Mesendoderm (in vitro differentiated cells): ENCODE data around the gene METTL24. TPM values are rescaled to one million over a fixed set of nuclear protein-coding genes. Genes with fewer than 3 reads are reported as not detected.

ENCODE experiments used
- DNase-seq: peaks from one replicate; pipeline ENCODE4 v3.0.0; 2013
- H2AK5ac ChIP-seq: 2 replicates; pipeline ENCODE4 v1.6.1; 2013; ENCODE audit warnings: low read length, inconsistent platforms
- H2BK120ac ChIP-seq: 2 replicates; pipeline ENCODE4 v1.6.1; 2013; ENCODE audit warnings: low read depth, mild to moderate bottlenecking, low read length, moderate library complexity, mixed read lengths
- H2BK15ac ChIP-seq: replicated peaks from 2 replicates; pipeline ENCODE4 v1.6.1; 2013; ENCODE audit warnings: low read depth, mild to moderate bottlenecking, moderate library complexity
- H2BK5ac ChIP-seq: 2 replicates; pipeline ENCODE4 v1.6.1; 2013; ENCODE audit warnings: low read length, inconsistent platforms
- H3K18ac ChIP-seq: 2 replicates; pipeline ENCODE4 v1.6.1; 2013; ENCODE audit warnings: mild to moderate bottlenecking, low read length, mixed read lengths
- H3K23ac ChIP-seq: one replicate; pipeline ENCODE4 v1.6.1; 2013; ENCODE audit warnings: low read length
- H3K27ac ChIP-seq: 2 replicates; pipeline ENCODE4 v1.5.1; 2013; ENCODE audit warnings: low read depth, mild to moderate bottlenecking, inconsistent platforms, low read length, moderate library complexity
- H3K27me3 ChIP-seq: 2 replicates; pipeline ENCODE4 v1.6.1; 2013; ENCODE audit warnings: low read length, control low read depth, mild to moderate bottlenecking, inconsistent platforms; ENCODE audit not compliant: insufficient read depth, poor library complexity
- H3K36me3 ChIP-seq: 2 replicates; pipeline ENCODE4 v1.6.1; 2013; ENCODE audit warnings: low read length, inconsistent platforms; ENCODE audit not compliant: control insufficient read depth, insufficient read depth
- H3K4ac ChIP-seq: one replicate; pipeline ENCODE4 v1.6.1; 2013; ENCODE audit warnings: low read depth, mild to moderate bottlenecking, low read length, moderate library complexity
- H3K4me1 ChIP-seq: 2 replicates; pipeline ENCODE4 v1.6.1; 2013; ENCODE audit warnings: low read depth, low read length, inconsistent platforms; ENCODE audit not compliant: control insufficient read depth
- H3K4me2 ChIP-seq: 2 replicates; pipeline ENCODE4 v1.6.1; 2013; ENCODE audit warnings: low read length
- H3K4me3 ChIP-seq: 2 replicates; pipeline ENCODE4 v1.5.1; 2013; ENCODE audit warnings: mild to moderate bottlenecking, low read length
- H3K56ac ChIP-seq: one replicate; pipeline ENCODE4 v1.6.1; 2013; ENCODE audit warnings: low read length
- H3K79me1 ChIP-seq: 2 replicates; pipeline ENCODE4 v1.6.1; 2013; ENCODE audit warnings: low read length, inconsistent platforms
- H3K79me2 ChIP-seq: 2 replicates; pipeline ENCODE4 v1.6.1; 2013; ENCODE audit warnings: mild to moderate bottlenecking, low read length; ENCODE audit not compliant: control insufficient read depth, insufficient read depth
- H3K9ac ChIP-seq: 2 replicates; pipeline ENCODE4 v1.6.1; 2013; ENCODE audit warnings: low read length, inconsistent platforms
- H4K5ac ChIP-seq: one replicate; pipeline ENCODE4 v1.6.1; 2013; ENCODE audit warnings: low read length
- H4K8ac ChIP-seq: one replicate; pipeline ENCODE4 v1.6.1; 2013; ENCODE audit warnings: low read depth, mild to moderate bottlenecking, control low read depth, low read length, moderate library complexity
- WGBS: extraction: QIAGEN DNeasy Blood & Tissue Kit; methylation state at CpG from one replicate; pipeline ENCODE4 v1.1.7; 2013; ENCODE audit warnings: low lambda C conversion rate, missing lambda C conversion rate; ENCODE audit not compliant: insufficient coverage; ENCODE audit errors: extremely low coverage; 5-methylcytosine and 5-hydroxymethylcytosine counted together
- polyA plus RNA-seq, 2 experiments: library from polyadenylated mRNA; stranded (reverse); fragments of 200-250 nt; gene quantifications; one replicate each; pipeline ENCODE4 v1.2.3, GENCODE V29; 2013

The METTL24 gene, protein sequence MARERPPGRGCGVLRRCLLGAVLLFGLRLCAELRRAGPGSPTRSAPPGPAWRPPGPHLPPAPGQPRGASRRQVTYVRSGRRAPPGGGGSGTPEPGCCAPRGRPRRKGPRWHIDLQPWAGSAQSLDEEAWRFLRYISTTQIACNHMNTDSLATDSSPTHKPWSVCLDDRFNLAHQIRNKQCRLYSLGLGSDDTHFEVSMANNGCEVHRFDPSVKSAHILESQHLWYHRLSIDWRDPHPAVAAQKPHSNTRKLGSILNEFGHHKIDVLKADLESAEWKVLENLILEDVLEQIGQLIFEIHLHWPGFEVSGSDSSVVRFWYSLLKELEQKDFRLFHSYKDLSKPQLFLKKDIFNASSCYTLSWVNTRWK
- polyA plus RNA-seq (2013, experiment 1 of 2): 0.11 TPM
- polyA plus RNA-seq (2013, experiment 2 of 2): 0.04 TPM

DNA sequence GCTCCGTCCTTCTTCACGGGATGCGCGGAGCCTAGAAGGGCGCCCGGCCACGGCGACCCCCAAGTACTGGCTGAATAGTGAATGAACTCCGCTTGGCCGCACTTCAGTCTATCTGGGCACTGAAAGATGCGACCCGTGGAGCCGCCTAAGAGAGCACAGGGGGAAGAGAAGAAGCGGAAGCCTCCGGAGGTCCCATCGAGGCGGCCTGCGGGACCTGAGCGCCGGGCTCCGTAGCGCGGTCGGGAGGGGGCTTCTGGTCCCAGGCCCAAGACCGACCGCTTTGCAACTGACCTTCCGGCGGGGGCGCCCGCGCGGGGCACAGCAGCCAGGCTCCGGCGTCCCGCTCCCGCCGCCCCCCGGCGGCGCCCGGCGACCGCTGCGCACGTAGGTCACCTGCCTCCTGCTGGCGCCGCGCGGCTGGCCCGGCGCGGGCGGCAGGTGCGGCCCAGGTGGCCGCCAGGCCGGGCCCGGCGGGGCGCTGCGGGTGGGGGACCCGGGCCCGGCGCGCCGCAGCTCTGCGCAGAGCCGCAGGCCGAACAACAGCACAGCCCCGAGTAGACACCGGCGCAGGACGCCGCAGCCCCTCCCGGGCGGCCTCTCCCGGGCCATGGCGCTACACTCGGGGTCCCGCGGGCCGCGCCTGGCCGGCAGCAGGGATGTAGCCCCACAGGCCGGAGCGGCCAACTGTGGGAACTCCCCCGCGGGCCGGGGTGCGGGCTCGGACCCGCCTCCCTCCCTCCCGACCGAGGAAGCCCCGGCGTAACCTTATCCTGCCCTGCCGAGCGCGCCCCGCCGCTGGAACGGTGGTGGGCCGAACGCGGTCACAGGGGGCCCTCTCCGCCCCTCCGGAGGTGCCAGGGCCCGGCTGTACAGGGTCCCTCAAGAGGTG is at the start of gene METTL24:
Gene METTL24, minus strand, starts transcription at position 686 of the 889 bp plus-strand sequence. Its CDS starts 77 bp downstream, at position 609.
- peaks cover 15% of the 10 kb centered on the region for H3K4me1 ChIP-seq
- H3K79me1 ChIP-seq: no peaks in the 10 kb centered on the region
- H3K27me3 ChIP-seq: peaks cover 5% of the 10 kb centered on the region
- no peak within 1 kb of the TSS for H2BK5ac ChIP-seq
- no peaks in the 10 kb centered on the region for H3K79me2 ChIP-seq
- no peak within 1 kb of the TSS for H3K27ac ChIP-seq
- H2BK120ac ChIP-seq: no peak within 1 kb of the TSS
- peak within 1 kb of the TSS; percentile 55 for H3K9ac ChIP-seq
- peak within 1 kb of the TSS; percentile 12 for H3K4me3 ChIP-seq
- H4K5ac ChIP-seq: no peak within 1 kb of the TSS
- peak within 1 kb of the TSS; percentile 15 for H3K23ac ChIP-seq
- no peak within 1 kb of the TSS for H2BK15ac ChIP-seq
- H3K56ac ChIP-seq: peak within 1 kb of the TSS; percentile 61
- H4K8ac ChIP-seq: peak within 1 kb of the TSS; percentile 58
- H3K4ac ChIP-seq: no peak within 1 kb of the TSS
- DNase-seq: peak; percentile 53
- no CpG with 5 or more reads among the region's 107 CpGs for WGBS
- H3K4me2 ChIP-seq: peak within 1 kb of the TSS; percentile 75
- no peak within 1 kb of the TSS for H2AK5ac ChIP-seq
- peak within 1 kb of the TSS; percentile 83 for H3K18ac ChIP-seq
- no peaks in the 10 kb centered on the region for H3K36me3 ChIP-seq

DNA sequence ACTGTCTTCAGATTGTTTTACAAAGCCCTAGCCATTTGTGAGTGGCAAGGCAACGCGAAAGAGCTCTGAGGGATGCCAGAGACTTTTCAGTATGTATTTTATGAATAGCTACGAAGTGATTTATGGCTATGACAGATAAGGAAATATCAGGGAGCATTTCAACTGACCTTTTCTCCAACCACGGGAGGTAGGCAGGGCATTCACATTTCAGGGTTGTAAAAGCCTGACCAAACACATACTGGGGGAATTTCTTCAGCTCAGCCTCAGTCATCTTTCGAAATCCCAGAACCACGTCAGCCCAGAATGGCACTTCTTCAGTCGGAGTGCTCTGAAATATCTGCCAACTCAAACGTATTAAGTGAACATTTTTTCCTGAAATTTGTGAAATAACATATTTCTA is 46.5 kb upstream of the METTL24 start:
- H3K18ac ChIP-seq: no peak overlapping the region
- H3K23ac ChIP-seq: no peak overlapping the region
- no CpG with 5 or more reads among the region's 8 CpGs for WGBS

DNA sequence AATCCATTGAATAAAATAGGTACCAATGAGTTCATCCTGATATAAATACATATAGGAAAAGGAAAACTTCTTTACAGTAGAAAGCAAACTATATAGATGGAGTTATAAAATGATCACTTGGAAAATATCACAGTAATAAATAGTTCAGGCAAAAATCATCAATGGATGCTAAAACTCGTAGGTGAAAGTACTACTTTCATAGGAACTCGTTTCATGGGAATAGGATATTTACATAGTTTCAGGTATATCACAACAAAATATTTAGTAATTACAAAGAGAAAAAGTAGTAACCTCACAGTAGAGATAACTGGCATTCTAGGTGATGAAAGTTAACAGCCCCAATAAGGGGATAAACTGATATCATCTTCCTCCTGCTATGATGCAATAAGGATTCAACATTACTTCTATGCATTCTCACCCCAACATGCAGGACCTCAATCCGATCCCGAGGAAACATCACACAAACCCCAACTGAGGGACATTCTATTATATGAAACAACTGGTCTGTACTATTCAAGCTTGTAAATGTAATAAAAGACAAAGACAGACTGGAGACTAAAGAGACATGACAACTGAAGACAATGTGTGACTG is 43.5 kb upstream of the METTL24 start:
- WGBS: no CpG with 5 or more reads among the region's 4 CpGs
- no peak overlapping the region for H2BK15ac ChIP-seq
- H3K27me3 ChIP-seq: no peaks in the 10 kb centered on the region
- no peak overlapping the region for H3K56ac ChIP-seq
- H4K8ac ChIP-seq: no peak overlapping the region
- no peaks in the 10 kb centered on the region for H3K36me3 ChIP-seq
- H3K4me2 ChIP-seq: no peak overlapping the region
- no peak overlapping the region for H3K4ac ChIP-seq
- H3K27ac ChIP-seq: no peak overlapping the region
- H3K4me1 ChIP-seq: no peaks in the 10 kb centered on the region
- H3K18ac ChIP-seq: no peak overlapping the region
- H2AK5ac ChIP-seq: no peak overlapping the region
- no peak overlapping the region for H3K4me3 ChIP-seq
- DNase-seq: no peak
- H3K9ac ChIP-seq: no peak overlapping the region
- H3K79me2 ChIP-seq: no peaks in the 10 kb centered on the region
- no peak overlapping the region for H2BK120ac ChIP-seq
- H4K5ac ChIP-seq: no peak overlapping the region
- H3K23ac ChIP-seq: no peak overlapping the region
- H2BK5ac ChIP-seq: no peak overlapping the region
- H3K79me1 ChIP-seq: no peaks in the 10 kb centered on the region

More for the DNA sequence above, 46.5 kb upstream of the METTL24 start:
- no peak overlapping the region for H3K4me3 ChIP-seq
- H3K4ac ChIP-seq: no peak overlapping the region
- H3K9ac ChIP-seq: no peak overlapping the region
- H2BK5ac ChIP-seq: no peak overlapping the region
- no peak for DNase-seq
- no peak overlapping the region for H2BK120ac ChIP-seq
- H4K8ac ChIP-seq: no peak overlapping the region
- no peaks in the 10 kb centered on the region for H3K79me2 ChIP-seq
- no peak overlapping the region for H3K27ac ChIP-seq
- no peaks in the 10 kb centered on the region for H3K36me3 ChIP-seq
- H3K4me2 ChIP-seq: no peak overlapping the region
- H2BK15ac ChIP-seq: no peak overlapping the region
- no peak overlapping the region for H2AK5ac ChIP-seq
- H3K56ac ChIP-seq: no peak overlapping the region
- no peaks in the 10 kb centered on the region for H3K79me1 ChIP-seq
- H3K27me3 ChIP-seq: no peaks in the 10 kb centered on the region
- no peak overlapping the region for H4K5ac ChIP-seq
- H3K4me1 ChIP-seq: no peaks in the 10 kb centered on the region

GRCh38 chr6:110400208-110400607 is 42.1 kb upstream of the METTL24 start:
- H2BK120ac ChIP-seq: no peak overlapping the region
- no peak overlapping the region for H3K4me3 ChIP-seq
- H2BK15ac ChIP-seq: no peak overlapping the region

GRCh38 chr6:110399219-110400071 is 41.3 kb upstream of the METTL24 start:
- DNase-seq: no peak
- Histone ChIP-seq H3K4ac (no peak overlapping the region), H3K23ac (no peak overlapping the region), H3K27ac (no peak overlapping the region), H4K8ac (no peak overlapping the region), H4K5ac (no peak overlapping the region), H2BK120ac (no peak overlapping the region), H3K18ac (no peak overlapping the region), H3K4me1 (no peaks in the 10 kb centered on the region), H2BK15ac (no peak overlapping the region), H3K36me3 (no peaks in the 10 kb centered on the region), H3K9ac (no peak overlapping the region), H3K27me3 (no peaks in the 10 kb centered on the region), H2BK5ac (no peak overlapping the region), H3K56ac (no peak overlapping the region), H3K4me2 (no peak overlapping the region), H3K79me1 (no peaks in the 10 kb centered on the region), H2AK5ac (no peak overlapping the region), H3K79me2 (no peaks in the 10 kb centered on the region), H3K4me3 (no peak overlapping the region)
- WGBS: no CpG with 5 or more reads among the region's 43 CpGs

More at GRCh38 chr6:110400208-110400607, 42.1 kb upstream of the METTL24 start:
- Histone ChIP-seq H2AK5ac (no peak overlapping the region), H2BK5ac (no peak overlapping the region), H4K5ac (no peak overlapping the region), H3K9ac (no peak overlapping the region), H3K27me3 (no peaks in the 10 kb centered on the region), H3K18ac (no peak overlapping the region), H3K36me3 (no peaks in the 10 kb centered on the region), H3K4me1 (no peaks in the 10 kb centered on the region), H3K4ac (no peak overlapping the region), H3K56ac (no peak overlapping the region), H3K79me1 (no peaks in the 10 kb centered on the region), H3K23ac (no peak overlapping the region), H3K79me2 (no peaks in the 10 kb centered on the region), H3K4me2 (no peak overlapping the region), H4K8ac (no peak overlapping the region), H3K27ac (no peak overlapping the region)
- no peak for DNase-seq
- WGBS: no CpG with 5 or more reads among the region's 18 CpGs
